ENCODE measurements around the gene ADCY10.

GRCh38 chr1:167794043-167794442 lies 119.9 kb downstream of the ADCY10 start:
- TF ChIP-seq CTCF (IDR thresholded peaks at IDR 0.05) (no peak), POLR2A (IDR thresholded peaks at IDR 0.05) (no peak), POLR2AphosphoS5 (IDR thresholded peaks at IDR 0.05) (no peak), EP300 (IDR thresholded peaks at IDR 0.05) (no peak)
